ENCODE data around the gene LTO1. TPM values are rescaled to one million over a fixed set of nuclear protein-coding genes. Genes with fewer than 3 reads are reported as not detected.
A peak's percentile ranks its signal among the peaks of the same experiment; 100 is the strongest.

The LTO1 gene
- total RNA-seq, 1 experiment from 2014 or later, result 36.7 TPM

- no peaks in the 10 kb centered on the region for H3K4me1 Mint-ChIP-seq (ENCODE audit: low read depth, unreplicated experiment)
- CTCF ChIA-PET, result interaction anchor here (1.0 kb wide), 1 partner anchor 403 kb away, joined by 3 read pairs; no protein-coding TSS in a partner anchor
- DNase-seq, result peak; percentile 57
- intact Hi-C loops (cut with micrococcal nuclease; ENCODE audit: unreplicated experiment), result no loop called here
- no peak for TF ChIP-seq CTCF (IDR thresholded peaks at IDR 0.05; ENCODE audit: unreplicated experiment)
- peaks cover 69% of the 10 kb centered on the region for H3K36me3 Mint-ChIP-seq (ENCODE audit: insufficient read depth, unreplicated experiment)
- H3K4me3 Mint-ChIP-seq (ENCODE audit: low read depth, unreplicated experiment), result peak overlapping the region; percentile 33
- peak overlapping the region; percentile 88 for H3K27ac Mint-ChIP-seq (ENCODE audit: unreplicated experiment)
- no peaks in the 10 kb centered on the region for H3K27me3 Mint-ChIP-seq (ENCODE audit: unreplicated experiment)
- no peaks in the 10 kb centered on the region for H3K9me3 Mint-ChIP-seq (ENCODE audit: low read depth, unreplicated experiment)
- BruUV-seq (replicated peaks), result no TSS peak
Measured at GRCh38 chr11:69654660-69655478, 20.3 kb downstream of the LTO1 start.

- H3K9me3 Mint-ChIP-seq (ENCODE audit: low read depth, unreplicated experiment), result no peaks in the 10 kb centered on the region
- intact Hi-C loops (cut with micrococcal nuclease; ENCODE audit: unreplicated experiment), result no loop called here
- TF ChIP-seq CTCF (IDR thresholded peaks at IDR 0.05; ENCODE audit: unreplicated experiment), result no peak
- no peaks in the 10 kb centered on the region for H3K27me3 Mint-ChIP-seq (ENCODE audit: unreplicated experiment)
- H3K4me3 Mint-ChIP-seq (ENCODE audit: low read depth, unreplicated experiment), result no peak overlapping the region
- peak overlapping the region; percentile 88 for H3K27ac Mint-ChIP-seq (ENCODE audit: unreplicated experiment)
- DNase-seq, result peak; percentile 38
- CTCF ChIA-PET, result no interaction called here
- BruUV-seq (replicated peaks), result no TSS peak
- H3K4me1 Mint-ChIP-seq (ENCODE audit: low read depth, unreplicated experiment), result no peaks in the 10 kb centered on the region
- peaks cover 76% of the 10 kb centered on the region for H3K36me3 Mint-ChIP-seq (ENCODE audit: insufficient read depth, unreplicated experiment)
Measured at GRCh38 chr11:69654001-69654659, 21.0 kb downstream of the LTO1 start.

GRCh38 chr11:69653406-69653960 is 21.7 kb downstream of the LTO1 start:
- TF ChIP-seq CTCF (IDR thresholded peaks at IDR 0.05; ENCODE audit: unreplicated experiment), result no peak
- no peaks in the 10 kb centered on the region for H3K9me3 Mint-ChIP-seq (ENCODE audit: low read depth, unreplicated experiment)
- no peaks in the 10 kb centered on the region for H3K27me3 Mint-ChIP-seq (ENCODE audit: unreplicated experiment)
- H3K4me1 Mint-ChIP-seq (ENCODE audit: low read depth, unreplicated experiment), result no peaks in the 10 kb centered on the region
- intact Hi-C loops (cut with micrococcal nuclease; ENCODE audit: unreplicated experiment), result no loop called here
- no peak overlapping the region for H3K4me3 Mint-ChIP-seq (ENCODE audit: low read depth, unreplicated experiment)
- H3K36me3 Mint-ChIP-seq (ENCODE audit: insufficient read depth, unreplicated experiment), result peaks cover 82% of the 10 kb centered on the region
- DNase-seq, result no peak
- no TSS peak for BruUV-seq (replicated peaks)
- CTCF ChIA-PET, result no interaction called here
- H3K27ac Mint-ChIP-seq (ENCODE audit: unreplicated experiment), result no peak overlapping the region

GRCh38 chr11:69652999-69653398 is 22.2 kb downstream of the LTO1 start:
- H3K27me3 Mint-ChIP-seq (ENCODE audit: unreplicated experiment), result no peaks in the 10 kb centered on the region
- BruUV-seq (replicated peaks), result no TSS peak
- peaks cover 87% of the 10 kb centered on the region for H3K36me3 Mint-ChIP-seq (ENCODE audit: insufficient read depth, unreplicated experiment)
- H3K27ac Mint-ChIP-seq (ENCODE audit: unreplicated experiment), result no peak overlapping the region
- no peak for TF ChIP-seq CTCF (IDR thresholded peaks at IDR 0.05; ENCODE audit: unreplicated experiment)
- no peak for DNase-seq
- H3K4me1 Mint-ChIP-seq (ENCODE audit: low read depth, unreplicated experiment), result no peaks in the 10 kb centered on the region
- H3K9me3 Mint-ChIP-seq (ENCODE audit: low read depth, unreplicated experiment), result no peaks in the 10 kb centered on the region
- no peak overlapping the region for H3K4me3 Mint-ChIP-seq (ENCODE audit: low read depth, unreplicated experiment)
- CTCF ChIA-PET, result no interaction called here
- intact Hi-C loops (cut with micrococcal nuclease; ENCODE audit: unreplicated experiment), result no loop called here
